HG03060 (cell line): Measurements from ENCODE around the gene RNF182.
"Not testable (repeated sequence)": the region's sequence is repeated elsewhere in the genome, so short reads cannot be mapped to it uniquely, and the experiment has no call there.

Experiments used
- ATAC-seq: cut with Tn5 transposase; IDR thresholded peaks from one replicate; pipeline ENCODE4 v1.9.1; 2021; ENCODE audit warnings: low read depth, moderate number of reproducible peaks; ENCODE audit not compliant: unreplicated experiment

The RNF182 gene

GRCh38 chr6:13924949-13925881, at the start of gene RNF182:
Gene RNF182, plus strand, starts transcription at chr6:13924952. Its CDS starts 52,168 bp downstream, at chr6:13977120.
- ATAC-seq = no peak

GRCh38 chr6:13877051-13877450, 47.7 kb upstream of the RNF182 start:
- no peak for ATAC-seq

GRCh38 chr6:13880061-13880663, 44.6 kb upstream of the RNF182 start:
- ATAC-seq = not testable (repeated sequence)

GRCh38 chr6:13881621-13882165, 43.1 kb upstream of the RNF182 start:
- ATAC-seq = no peak

GRCh38 chr6:13883966-13884365, 40.8 kb upstream of the RNF182 start:
- no peak for ATAC-seq

- no peak for ATAC-seq
Observed at GRCh38 chr6:13884397-13884796, 40.4 kb upstream of the RNF182 start.

GRCh38 chr6:13885601-13886000, 39.2 kb upstream of the RNF182 start:
- ATAC-seq = no peak

- ATAC-seq = no peak
Observed at GRCh38 chr6:13886949-13887348, 37.8 kb upstream of the RNF182 start.

- ATAC-seq = no peak
Observed at GRCh38 chr6:13892017-13892645, 32.6 kb upstream of the RNF182 start.

GRCh38 chr6:13902922-13903321, 21.8 kb upstream of the RNF182 start:
- ATAC-seq = no peak

GRCh38 chr6:13903364-13903763, 21.4 kb upstream of the RNF182 start:
- ATAC-seq = no peak

- no peak for ATAC-seq
Observed at GRCh38 chr6:13907001-13907350, 17.8 kb upstream of the RNF182 start.

GRCh38 chr6:13907614-13908215, 17.0 kb upstream of the RNF182 start:
- ATAC-seq = no peak

GRCh38 chr6:13908955-13909381, 15.8 kb upstream of the RNF182 start:
- ATAC-seq = no peak

GRCh38 chr6:13910443-13910842, 14.3 kb upstream of the RNF182 start:
- ATAC-seq = no peak

- ATAC-seq = no peak
Observed at GRCh38 chr6:13911337-13911736, 13.4 kb upstream of the RNF182 start.

- ATAC-seq = no peak
Observed at GRCh38 chr6:13913226-13914001, 11.3 kb upstream of the RNF182 start.

GRCh38 chr6:13914351-13914750, 10.4 kb upstream of the RNF182 start:
- ATAC-seq = no peak

GRCh38 chr6:13915561-13916229, 9.1 kb upstream of the RNF182 start:
- ATAC-seq = no peak
